HG03460 (cell line): ENCODE measurements around the gene FBLN2.
"Not testable (repeated sequence)": the region's sequence is repeated elsewhere in the genome, so short reads cannot be mapped to it uniquely, and the experiment has no call there.

Experiments used
- ATAC-seq: cut with Tn5 transposase; IDR thresholded peaks from one replicate; pipeline ENCODE4 v1.9.1; 2021; ENCODE audit not compliant: unreplicated experiment

The FBLN2 gene

GRCh38 chr3:13548696-13549622 lies at the start of gene FBLN2:
Gene FBLN2, plus strand, starts transcription at chr3:13549125. Its CDS starts 21,231 bp downstream, at chr3:13570356.
- no peak for ATAC-seq

- not testable (repeated sequence) for ATAC-seq
Observed at GRCh38 chr3:13499246-13499645, 49.7 kb upstream of the FBLN2 start.

DNA sequence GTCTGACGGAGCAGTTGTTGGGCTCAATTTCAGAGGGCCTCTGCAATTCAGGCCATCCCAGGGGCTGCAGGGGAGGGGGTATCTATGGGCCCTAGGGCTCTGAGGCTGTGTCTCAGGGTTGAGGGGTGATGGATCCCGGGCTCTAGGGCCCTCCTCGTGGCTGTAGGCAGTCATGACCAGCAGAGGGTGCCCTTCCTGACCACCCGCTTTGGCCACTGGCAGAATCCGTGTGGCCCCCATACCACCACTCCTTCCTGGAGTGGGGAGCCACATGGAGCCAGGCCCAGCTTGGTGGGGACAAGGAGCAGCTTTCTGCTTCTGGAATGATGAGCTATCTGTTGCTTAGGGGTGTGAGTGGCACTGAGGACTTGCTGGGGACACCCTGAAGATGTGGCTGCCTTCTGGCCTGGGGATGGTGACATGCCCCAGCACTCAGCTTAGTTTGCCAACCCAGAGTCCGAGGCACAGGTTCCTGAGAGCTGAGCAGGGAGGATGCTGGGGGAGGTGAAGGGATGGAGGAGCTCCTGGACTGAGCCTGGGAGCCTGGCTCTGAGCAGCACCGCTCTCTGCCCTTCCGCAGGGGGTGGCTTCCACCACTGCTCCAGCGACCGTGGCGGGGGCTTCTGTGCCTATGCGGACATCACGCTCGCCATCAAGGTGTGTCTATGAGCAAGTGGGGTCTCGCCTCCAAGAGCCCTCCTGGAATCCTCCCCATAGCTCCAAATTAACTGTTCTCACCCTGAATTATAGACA lies 48.6 kb upstream of the FBLN2 start:
- no peak for ATAC-seq

DNA sequence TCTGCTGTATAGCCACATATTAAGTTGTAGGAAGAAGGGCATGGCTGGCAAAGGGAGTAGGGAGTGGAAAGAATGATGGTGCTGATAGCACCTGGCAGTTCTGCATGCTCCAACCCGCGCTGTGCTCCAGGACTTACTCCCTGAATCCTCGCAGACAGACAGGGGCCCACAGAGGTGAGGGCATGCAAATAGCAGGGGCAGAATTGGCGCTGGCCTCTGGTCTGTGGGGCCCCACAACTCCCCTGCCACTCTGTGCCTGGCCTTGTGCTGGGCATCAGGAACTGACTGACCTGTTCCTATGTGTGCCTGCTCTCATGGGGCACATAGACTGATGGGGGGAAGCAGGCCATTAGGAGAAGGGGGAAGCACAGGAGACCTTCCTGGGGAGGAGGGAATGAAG lies 47.9 kb upstream of the FBLN2 start:
- no peak for ATAC-seq

- ATAC-seq, result no peak
Observed at GRCh38 chr3:13501521-13501920, 47.4 kb upstream of the FBLN2 start.

GRCh38 chr3:13501958-13502790 lies 46.8 kb upstream of the FBLN2 start:
- no peak for ATAC-seq

DNA sequence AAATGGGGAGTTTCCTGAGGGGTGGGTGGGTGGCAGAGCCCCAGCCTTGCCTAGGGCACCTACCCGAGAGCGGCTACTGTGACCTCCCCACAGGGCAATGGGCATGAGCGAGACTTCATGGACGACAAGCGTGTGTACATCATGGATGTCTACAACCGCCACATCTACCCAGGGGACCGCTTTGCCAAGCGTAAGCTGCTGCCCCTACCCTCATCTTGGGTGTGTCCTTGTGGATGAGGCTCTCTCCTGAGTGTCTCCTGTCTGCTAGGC lies 46.2 kb upstream of the FBLN2 start:
- no peak for ATAC-seq

DNA sequence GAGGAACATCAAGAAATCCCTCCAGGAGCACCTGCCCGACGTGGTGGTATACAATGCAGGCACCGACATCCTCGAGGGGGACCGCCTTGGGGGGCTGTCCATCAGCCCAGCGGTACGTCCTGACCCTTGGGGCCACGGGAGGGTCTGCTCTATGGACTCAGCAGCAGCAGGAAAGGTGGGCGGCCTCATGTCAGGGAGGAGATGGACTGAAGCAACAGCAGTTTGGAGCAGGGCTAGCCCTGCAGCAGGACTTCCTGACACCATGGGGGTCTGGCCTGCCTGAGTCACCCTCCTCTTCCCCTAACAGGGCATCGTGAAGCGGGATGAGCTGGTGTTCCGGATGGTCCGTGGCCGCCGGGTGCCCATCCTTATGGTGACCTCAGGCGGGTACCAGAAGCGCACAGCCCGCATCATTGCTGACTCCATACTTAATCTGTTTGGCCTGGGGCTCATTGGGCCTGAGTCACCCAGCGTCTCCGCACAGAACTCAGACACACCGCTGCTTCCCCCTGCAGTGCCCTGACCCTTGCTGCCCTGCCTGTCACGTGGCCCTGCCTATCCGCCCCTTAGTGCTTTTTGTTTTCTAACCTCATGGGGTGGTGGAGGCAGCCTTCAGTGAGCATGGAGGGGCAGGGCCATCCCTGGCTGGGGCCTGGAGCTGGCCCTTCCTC lies 44.6 kb upstream of the FBLN2 start:
- no peak for ATAC-seq

DNA sequence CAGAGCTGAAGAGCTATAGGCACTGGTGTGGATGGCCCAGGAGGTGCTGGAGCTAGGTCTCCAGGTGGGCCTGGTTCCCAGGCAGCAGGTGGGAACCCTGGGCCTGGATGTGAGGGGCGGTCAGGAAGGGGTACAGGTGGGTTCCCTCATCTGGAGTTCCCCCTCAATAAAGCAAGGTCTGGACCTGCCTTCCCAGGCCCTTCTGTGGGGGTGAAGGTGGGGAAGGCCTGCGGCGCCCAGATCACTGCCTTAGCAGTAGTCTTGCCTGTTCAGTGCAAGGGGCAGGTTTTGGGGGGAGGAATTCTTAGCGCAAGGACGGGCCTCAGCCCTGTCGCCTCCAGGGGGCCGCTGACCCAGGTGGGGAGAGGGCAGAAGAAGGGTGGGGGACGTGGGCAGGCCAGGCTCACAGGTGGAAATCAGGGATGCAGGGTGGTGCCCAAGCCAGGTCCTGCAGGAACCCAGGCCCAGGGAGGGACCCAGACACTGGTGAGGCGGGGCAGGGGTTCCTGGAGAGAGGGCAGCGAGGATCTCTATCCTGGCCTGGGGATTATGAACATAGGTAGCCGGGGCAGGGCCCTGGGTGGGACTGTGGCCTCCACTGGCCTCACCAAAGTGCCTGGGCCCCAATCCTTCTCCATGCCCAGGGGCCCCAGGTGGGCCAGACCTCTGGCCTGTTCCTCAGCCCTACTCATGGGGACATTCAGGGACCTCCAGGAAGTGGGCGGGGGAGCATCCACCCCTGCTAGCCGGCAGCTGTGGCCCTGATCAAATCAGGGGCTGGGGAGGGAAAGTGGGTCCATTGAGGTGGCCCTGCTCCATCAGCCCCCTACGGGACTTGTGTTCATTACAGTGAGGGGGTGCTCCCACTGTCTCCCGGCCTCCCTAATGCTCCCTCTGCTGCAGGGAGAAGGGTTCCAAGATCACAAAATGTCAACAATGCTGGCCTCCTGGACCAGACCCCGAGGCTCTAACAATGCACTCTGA lies 43.5 kb upstream of the FBLN2 start:
- ATAC-seq, result no peak

GRCh38 chr3:13506239-13506638 lies 42.7 kb upstream of the FBLN2 start:
- no peak for ATAC-seq

DNA sequence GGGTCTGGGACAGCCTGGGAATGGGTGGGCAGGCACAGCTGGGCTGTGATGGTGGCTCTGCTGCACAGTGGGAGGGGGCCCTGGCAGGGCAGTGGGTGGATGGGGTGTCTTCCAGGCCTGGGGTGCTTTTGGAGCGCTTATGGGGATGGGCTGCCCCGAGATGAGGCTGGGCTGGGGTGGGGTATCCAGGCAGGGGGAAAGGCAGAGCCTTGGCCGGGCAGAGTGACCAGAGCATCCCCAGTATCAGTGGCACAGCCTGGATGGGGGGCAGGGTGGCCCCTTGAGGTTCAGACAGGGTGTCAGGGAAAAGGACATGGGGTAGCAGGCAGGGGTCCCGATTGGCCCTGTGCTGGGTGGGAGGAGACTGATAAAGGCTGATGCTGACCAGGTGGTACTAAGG lies 42.2 kb upstream of the FBLN2 start:
- no peak for ATAC-seq

DNA sequence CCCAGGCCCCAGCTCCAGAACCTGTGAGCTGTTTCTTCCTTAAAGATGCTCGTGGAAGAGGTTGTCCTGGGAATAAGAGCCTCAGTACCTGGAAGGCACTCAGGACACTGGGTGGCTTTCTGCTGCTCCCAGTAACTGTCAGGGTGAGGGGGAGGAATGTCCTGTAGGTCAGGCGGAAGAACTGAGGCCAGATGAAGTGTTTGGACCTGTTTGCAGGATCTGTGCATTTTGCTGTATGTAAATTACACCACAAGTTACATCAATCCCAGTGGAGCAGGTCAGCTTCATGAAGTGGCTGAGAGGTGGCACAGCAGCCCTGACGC lies 41.7 kb upstream of the FBLN2 start:
- no peak for ATAC-seq

- no peak for ATAC-seq
Observed at GRCh38 chr3:13507570-13508339, 41.2 kb upstream of the FBLN2 start.

- ATAC-seq, result no peak
Observed at GRCh38 chr3:13508496-13508895, 40.4 kb upstream of the FBLN2 start.

DNA sequence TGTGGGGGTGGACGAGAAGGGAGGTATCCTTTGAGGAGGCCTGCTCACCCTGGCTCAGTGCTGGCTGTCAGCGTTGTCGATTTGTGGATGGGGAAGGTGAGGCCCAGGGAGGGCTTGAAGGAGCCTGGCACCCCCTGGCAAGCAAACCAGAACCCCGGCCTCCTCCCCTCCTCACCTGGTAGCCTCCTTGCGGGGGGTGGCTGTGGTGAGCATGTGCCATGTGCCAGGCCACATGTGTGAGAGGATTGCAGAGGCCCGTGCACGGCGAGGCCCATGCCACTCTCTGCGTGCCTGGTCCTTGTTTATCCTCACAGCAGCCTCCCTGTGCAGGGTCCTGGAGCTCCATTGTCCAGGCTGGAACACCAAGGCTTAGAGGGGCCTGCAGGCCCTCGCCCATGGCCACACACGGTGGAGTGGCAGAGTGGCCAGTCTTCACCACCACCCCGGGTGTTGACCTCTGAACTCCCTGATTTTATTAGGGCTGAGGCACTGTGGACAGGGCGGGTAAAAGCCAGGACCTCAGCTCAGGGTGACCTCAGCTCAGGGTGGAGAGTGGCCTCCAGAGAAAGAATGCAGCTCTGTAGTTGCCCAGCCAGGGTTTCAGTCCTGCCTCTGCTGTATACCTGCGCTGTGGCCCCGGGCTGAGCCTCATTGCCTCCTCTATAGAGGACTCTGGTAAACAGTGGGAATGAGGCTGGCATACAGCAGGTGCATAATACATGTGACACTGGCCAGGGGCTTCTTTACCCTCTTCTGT lies 39.7 kb upstream of the FBLN2 start:
- no peak for ATAC-seq

GRCh38 chr3:13509816-13510192 lies 39.1 kb upstream of the FBLN2 start:
- no peak for ATAC-seq

GRCh38 chr3:13512451-13512850 lies 36.5 kb upstream of the FBLN2 start:
- ATAC-seq, result no peak

DNA sequence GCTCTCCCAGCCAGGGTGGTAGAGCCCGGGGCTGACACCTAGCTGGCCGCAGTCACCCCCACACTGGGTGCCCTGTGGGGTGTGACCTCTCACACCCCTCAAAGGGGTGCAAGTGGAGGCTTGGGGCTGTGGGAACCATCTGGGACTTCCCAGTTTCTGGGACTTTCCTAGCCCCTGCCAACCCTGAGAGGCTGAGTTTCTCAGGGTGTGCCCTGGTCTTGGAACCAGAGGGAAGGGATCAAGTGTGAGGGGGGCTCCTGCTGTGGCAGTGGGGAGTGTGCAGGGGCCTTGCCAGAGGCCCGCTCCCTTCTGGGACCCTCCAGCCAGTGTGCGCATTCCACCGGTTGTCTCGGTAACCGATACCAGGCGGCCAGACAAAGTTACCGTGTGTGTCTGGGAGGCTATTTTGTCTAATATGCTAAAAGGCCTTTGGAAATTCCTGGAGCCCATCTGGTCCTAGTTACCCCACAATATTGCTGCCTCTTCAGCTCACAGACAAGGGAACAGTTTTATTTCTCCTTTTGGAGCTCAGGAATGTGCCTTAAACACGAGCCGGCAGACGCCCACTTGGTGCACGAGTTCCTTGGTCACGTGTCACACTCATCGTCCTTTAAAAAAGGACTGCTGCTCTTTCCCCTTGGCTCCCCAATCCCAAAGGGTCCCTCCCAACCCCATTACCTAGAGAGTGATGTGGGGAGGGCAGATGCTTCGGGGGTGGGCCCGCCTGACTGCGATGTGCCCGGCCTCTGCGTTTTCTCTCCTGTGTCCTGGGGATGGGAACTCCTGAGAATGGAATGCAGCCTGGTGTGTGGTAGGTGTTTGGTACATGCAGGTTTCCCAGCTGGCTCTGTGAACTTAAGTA lies 35.6 kb upstream of the FBLN2 start:
- ATAC-seq, result no peak
